Activated CD8-positive, alpha-beta T cell treated with anti-CD3 and anti-CD28 coated beads, Interleukin-2, amount 10 ng/mL, durations not matched to agents 7 days and 5 days (primary cell): ENCODE measurements around the gene RSPH1. TPM values are rescaled to one million over a fixed set of nuclear protein-coding genes. Genes with fewer than 3 reads are reported as not detected.
A peak's percentile ranks its signal among the peaks of the same experiment; 100 is the strongest.

Experiments used
- ATAC-seq: fragments of 150-1000 bp; cut with Tn5 transposase; one replicate; pipeline ENCODE4 v1.10.0; 2021; ENCODE audit warnings: moderate library complexity
- CTCF ChIA-PET: fragments of 350-600 bp; sonication (Branson Sonifier 250); formaldehyde crosslinking; loops from one replicate; lab custom pipeline; 2021; ENCODE audit warnings: antibody characterized with exemption; lab: Charles Lee
- POLR2A ChIA-PET: fragments of 350-600 bp; sonication (Branson Sonifier 250); formaldehyde crosslinking; loops from one replicate; lab custom pipeline; 2021; ENCODE audit warnings: antibody characterized with exemption; lab: Charles Lee
- DNase-seq: peaks from one replicate; pipeline ENCODE4 v3.0.0-alpha.2; 2020
- H3K27ac Mint-ChIP-seq: one replicate; pipeline ENCODE4 v1.8.0; 2021; ENCODE audit warnings: mild to moderate bottlenecking, mixed read lengths
- H3K27me3 Mint-ChIP-seq: one replicate; pipeline ENCODE4 v1.8.0; 2021; ENCODE audit warnings: low read depth, mixed read lengths
- H3K36me3 Mint-ChIP-seq: one replicate; pipeline ENCODE4 v1.8.0; 2021; ENCODE audit warnings: low read depth, mixed read lengths
- H3K4me1 Mint-ChIP-seq: one replicate; pipeline ENCODE4 v1.8.0; 2021; ENCODE audit warnings: low read depth, mixed read lengths
- H3K4me3 Mint-ChIP-seq: one replicate; pipeline ENCODE4 v1.8.0; 2021; ENCODE audit warnings: mild to moderate bottlenecking, mixed read lengths
- H3K9me3 Mint-ChIP-seq: one replicate; pipeline ENCODE4 v1.8.0; 2022; ENCODE audit warnings: mixed read lengths; ENCODE audit not compliant: insufficient read depth
- total RNA-seq, 2 experiments: library from RNA; stranded (reverse); gene quantifications; one replicate each; pipeline ENCODE4 v1.2.3, GENCODE V29; 2021

The RSPH1 gene
- total RNA-seq, 2 experiments from 2014 or later = not detected

DNA sequence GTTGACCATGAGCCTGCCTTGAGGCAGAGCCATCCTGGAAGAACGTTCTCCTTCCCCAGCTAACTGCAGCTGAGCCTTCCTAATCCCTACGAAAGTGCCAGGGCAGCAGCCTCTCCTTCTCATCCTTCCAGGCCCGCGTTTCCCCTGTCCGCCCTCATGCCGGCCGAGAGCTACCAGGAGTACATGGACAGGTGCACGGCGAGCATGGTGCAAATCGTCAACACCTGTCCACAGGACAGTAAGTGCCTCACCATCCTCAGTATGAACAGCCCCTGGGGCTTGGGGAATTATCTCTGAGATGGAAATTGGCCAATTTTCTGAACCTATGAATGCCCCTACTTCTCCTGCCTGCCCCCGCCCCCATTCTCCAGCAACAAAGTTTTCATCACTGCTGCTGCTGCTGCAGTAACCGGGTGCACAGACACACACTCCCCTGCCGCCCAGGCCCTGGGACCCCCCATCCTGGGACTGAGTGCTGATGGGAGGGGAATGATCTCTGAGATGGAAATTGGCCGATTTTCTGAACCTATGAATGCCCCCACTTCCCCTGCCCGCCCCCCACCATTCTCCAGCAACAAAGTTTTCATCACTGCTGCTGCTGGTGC, 52.7 kb downstream of the RSPH1 start:
- ATAC-seq (no peak), DNase-seq (no peak)
- no peaks in the 10 kb centered on the region for H3K9me3 Mint-ChIP-seq
- H3K27ac Mint-ChIP-seq = peak overlapping the region; percentile 56
- CTCF ChIA-PET = no interaction called here
- peaks cover 95% of the 10 kb centered on the region for H3K36me3 Mint-ChIP-seq
- POLR2A ChIA-PET = interaction anchor here (0.6 to 1.4 kb wide), 2 partner anchors 17 to 50 kb away, joined by 3 to 4 read pairs; no protein-coding TSS in a partner anchor
- no peak overlapping the region for H3K4me3 Mint-ChIP-seq
- no peaks in the 10 kb centered on the region for H3K27me3 Mint-ChIP-seq
- peaks cover 55% of the 10 kb centered on the region for H3K4me1 Mint-ChIP-seq

- peaks cover 46% of the 10 kb centered on the region for H3K4me1 Mint-ChIP-seq
- POLR2A ChIA-PET = interaction anchor here (1.0 to 1.7 kb wide), 3 partner anchors 16 to 38 kb away, joined by 3 to 5 read pairs (median 4); partner anchors contain the start of gene UBASH3A
These were observed 54.1 kb downstream of the RSPH1 start for GRCh38 chr21:42441963-42442362.

GRCh38 chr21:42440187-42440792, 55.7 kb downstream of the RSPH1 start:
- no peaks in the 10 kb centered on the region for H3K9me3 Mint-ChIP-seq
- peak overlapping the region; percentile 62 for H3K27ac Mint-ChIP-seq
- DNase-seq (no peak), ATAC-seq (no peak)
- ChIA-PET CTCF (interaction anchor here (1.0 to 1.3 kb wide), 2 partner anchors 37 to 102 kb away, joined by 3 read pairs; partner anchors contain the start of gene UBASH3A), POLR2A (interaction anchor here (1.7 kb wide), 1 partner anchor 36 kb away, joined by 4 read pairs; the partner anchor contains the start of gene UBASH3A)
- H3K4me3 Mint-ChIP-seq = no peak overlapping the region
- peaks cover 47% of the 10 kb centered on the region for H3K4me1 Mint-ChIP-seq
- H3K36me3 Mint-ChIP-seq = peaks cover 94% of the 10 kb centered on the region
- H3K27me3 Mint-ChIP-seq = no peaks in the 10 kb centered on the region

More at GRCh38 chr21:42441963-42442362, 54.1 kb downstream of the RSPH1 start:
- CTCF ChIA-PET = interaction anchor here (1.0 to 1.2 kb wide), 3 partner anchors 104 to 183 kb away, joined by 3 to 4 read pairs (median 3); no protein-coding TSS in a partner anchor
- Mint-ChIP-seq H3K27me3 (no peaks in the 10 kb centered on the region), H3K4me3 (no peak overlapping the region), H3K36me3 (peaks cover 95% of the 10 kb centered on the region), H3K27ac (no peak overlapping the region), H3K9me3 (no peaks in the 10 kb centered on the region)
- DNase-seq (no peak), ATAC-seq (no peak)

DNA sequence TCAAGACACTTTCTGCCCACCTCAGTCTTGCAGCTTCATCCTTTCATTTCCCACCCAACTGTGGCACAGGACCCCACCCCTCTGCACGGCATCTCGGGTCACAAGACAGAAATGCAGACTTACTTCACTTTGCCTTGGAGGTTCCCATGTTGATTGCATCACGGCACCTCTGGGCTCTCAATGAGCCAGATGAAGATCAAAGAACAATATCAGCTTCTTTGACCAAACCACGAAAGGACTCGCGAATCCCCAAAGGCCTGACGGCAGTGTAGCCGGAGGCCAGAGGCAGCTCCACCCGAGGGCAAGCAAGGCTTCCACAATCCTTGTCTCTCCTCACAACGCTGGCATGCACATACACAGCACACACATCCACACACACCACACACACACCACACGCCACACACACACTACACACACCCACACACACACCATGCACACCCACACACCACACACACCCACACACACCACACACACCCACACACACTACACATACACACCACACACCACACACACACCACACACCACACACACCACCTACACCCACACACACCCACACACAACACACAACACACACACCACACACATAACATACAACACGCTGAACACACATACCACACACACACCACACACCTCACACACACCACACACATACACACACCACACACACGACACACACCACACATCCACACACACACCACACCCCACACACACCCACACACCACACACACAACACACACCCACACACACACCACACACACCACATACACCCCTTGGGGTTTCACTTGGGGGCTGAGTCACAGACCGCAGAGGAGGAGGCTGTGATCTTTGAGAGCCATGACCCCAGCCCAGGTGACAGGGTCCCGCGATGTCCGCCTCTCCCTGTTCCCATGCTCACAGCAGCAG, 56.5 kb downstream of the RSPH1 start:
- Mint-ChIP-seq H3K4me1 (peaks cover 51% of the 10 kb centered on the region), H3K36me3 (peaks cover 94% of the 10 kb centered on the region), H3K9me3 (no peaks in the 10 kb centered on the region), H3K4me3 (no peak overlapping the region), H3K27ac (peak overlapping the region; percentile 62), H3K27me3 (no peaks in the 10 kb centered on the region)
- ATAC-seq (peak; percentile 37), DNase-seq (no peak)
- ChIA-PET CTCF (interaction anchor here (1.2 to 1.3 kb wide), 2 partner anchors 18 to 101 kb away, joined by 3 read pairs; no protein-coding TSS in a partner anchor), POLR2A (interaction anchor here (1.6 kb wide), 1 partner anchor 35 kb away, joined by 6 read pairs; the partner anchor contains the start of gene UBASH3A)

GRCh38 chr21:42438316-42439205, 57.5 kb downstream of the RSPH1 start:
- Mint-ChIP-seq H3K36me3 (peaks cover 97% of the 10 kb centered on the region), H3K27ac (peak overlapping the region; percentile 23), H3K4me3 (no peak overlapping the region), H3K4me1 (peaks cover 59% of the 10 kb centered on the region), H3K9me3 (no peaks in the 10 kb centered on the region), H3K27me3 (no peaks in the 10 kb centered on the region)
- ATAC-seq (no peak), DNase-seq (no peak)
- ChIA-PET POLR2A (interaction anchor here (1.6 kb wide), 1 partner anchor 34 kb away, joined by 6 read pairs; the partner anchor contains the start of gene UBASH3A), CTCF (interaction anchor here (1.0 to 1.3 kb wide), 3 partner anchors 17 to 180 kb away, joined by 3 read pairs; no protein-coding TSS in a partner anchor)

DNA sequence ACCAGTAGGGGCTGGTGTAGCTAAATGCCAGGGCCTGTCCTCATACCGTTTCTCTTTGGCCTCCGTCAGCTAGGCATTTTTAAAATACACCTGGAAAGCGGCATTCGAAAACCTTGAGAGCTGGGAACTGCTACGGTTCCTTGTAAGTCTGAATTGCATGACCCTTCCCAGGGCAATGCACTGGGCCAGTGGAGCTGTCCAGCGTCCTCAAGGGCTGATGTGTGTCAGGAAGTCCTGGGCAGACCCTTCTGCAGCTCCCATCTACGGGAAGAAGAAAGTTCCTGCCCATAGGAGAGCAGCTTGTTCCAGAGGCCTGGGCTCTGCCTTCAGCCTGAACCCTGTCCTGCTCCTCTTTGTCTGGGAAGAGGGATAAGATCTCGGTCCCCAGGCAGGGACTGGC, 58.2 kb downstream of the RSPH1 start:
- H3K27ac Mint-ChIP-seq = no peak overlapping the region
- DNase-seq = no peak
- H3K9me3 Mint-ChIP-seq = no peaks in the 10 kb centered on the region
- peaks cover 97% of the 10 kb centered on the region for H3K36me3 Mint-ChIP-seq
- no peak overlapping the region for H3K4me3 Mint-ChIP-seq
- H3K27me3 Mint-ChIP-seq = no peaks in the 10 kb centered on the region
- ChIA-PET CTCF (interaction anchor here (0.6 to 1.0 kb wide), 3 partner anchors 11 to 179 kb away, joined by 3 read pairs; no protein-coding TSS in a partner anchor), POLR2A (interaction anchor here (1.6 kb wide), 1 partner anchor 33 kb away, joined by 6 read pairs; the partner anchor contains the start of gene UBASH3A)
- H3K4me1 Mint-ChIP-seq = peaks cover 64% of the 10 kb centered on the region
- ATAC-seq = no peak

DNA sequence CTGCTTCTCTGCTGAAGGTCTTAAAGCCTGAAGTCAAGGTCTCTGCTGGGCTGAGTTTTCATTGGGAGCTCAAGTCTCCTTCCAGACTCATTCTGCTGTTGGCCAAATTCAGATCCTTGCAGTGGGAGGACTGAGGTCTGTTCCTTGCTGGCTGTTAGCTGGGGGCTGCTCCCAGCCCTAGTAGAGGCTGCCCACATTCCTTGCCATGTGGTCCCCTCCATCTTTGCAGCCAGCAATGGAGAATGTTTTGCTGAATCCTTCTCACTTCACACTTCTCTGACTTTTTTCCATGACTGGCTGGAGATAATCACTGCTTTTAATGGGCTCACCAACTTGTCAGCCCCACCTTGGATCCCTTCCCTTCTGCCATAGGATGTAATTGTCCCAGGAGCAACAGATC, 59.1 kb downstream of the RSPH1 start:
- H3K4me1 Mint-ChIP-seq = peaks cover 71% of the 10 kb centered on the region
- no peak overlapping the region for H3K4me3 Mint-ChIP-seq
- no peaks in the 10 kb centered on the region for H3K27me3 Mint-ChIP-seq
- H3K27ac Mint-ChIP-seq = peak overlapping the region; percentile 3
- H3K9me3 Mint-ChIP-seq = peaks cover 6% of the 10 kb centered on the region
- POLR2A ChIA-PET = interaction anchor here (1.2 to 1.4 kb wide), 2 partner anchors 14 to 33 kb away, joined by 3 to 6 read pairs; partner anchors contain the start of gene UBASH3A
- peaks cover 97% of the 10 kb centered on the region for H3K36me3 Mint-ChIP-seq
- DNase-seq = no peak
- ATAC-seq = no peak
- CTCF ChIA-PET = interaction anchor here (1.0 kb wide), 2 partner anchors 10 to 33 kb away, joined by 3 read pairs; partner anchors contain the start of gene UBASH3A

DNA sequence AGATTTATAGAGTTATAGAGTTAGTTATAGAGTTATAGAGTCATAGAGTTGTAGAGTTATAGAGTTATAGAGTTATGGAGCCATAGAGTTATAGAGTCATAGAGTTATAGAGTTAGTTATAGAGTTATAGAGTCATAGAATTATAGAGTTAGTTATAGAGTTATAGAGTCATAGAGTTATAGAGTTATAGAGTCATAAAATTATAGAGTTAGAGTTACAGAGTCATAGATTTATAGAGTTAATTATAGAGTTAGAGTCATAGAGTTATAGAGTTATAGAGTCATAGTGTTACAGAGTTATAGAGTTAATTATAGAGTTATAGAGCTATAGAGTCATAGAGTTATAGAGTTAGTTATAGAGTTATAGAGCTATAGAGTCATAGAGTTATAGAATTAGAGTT, 60.2 kb downstream of the RSPH1 start:
- H3K4me1 Mint-ChIP-seq = peaks cover 71% of the 10 kb centered on the region
- H3K36me3 Mint-ChIP-seq = peaks cover 99% of the 10 kb centered on the region
- no peak overlapping the region for H3K27ac Mint-ChIP-seq
- ChIA-PET CTCF (no interaction called here), POLR2A (interaction anchor here (1.0 to 1.4 kb wide), 3 partner anchors 13 to 32 kb away, joined by 3 to 6 read pairs (median 3); partner anchors contain the start of gene UBASH3A)
- peaks cover 6% of the 10 kb centered on the region for H3K9me3 Mint-ChIP-seq
- ATAC-seq = no peak
- no peak for DNase-seq
- H3K4me3 Mint-ChIP-seq = no peak overlapping the region
- no peaks in the 10 kb centered on the region for H3K27me3 Mint-ChIP-seq

DNA sequence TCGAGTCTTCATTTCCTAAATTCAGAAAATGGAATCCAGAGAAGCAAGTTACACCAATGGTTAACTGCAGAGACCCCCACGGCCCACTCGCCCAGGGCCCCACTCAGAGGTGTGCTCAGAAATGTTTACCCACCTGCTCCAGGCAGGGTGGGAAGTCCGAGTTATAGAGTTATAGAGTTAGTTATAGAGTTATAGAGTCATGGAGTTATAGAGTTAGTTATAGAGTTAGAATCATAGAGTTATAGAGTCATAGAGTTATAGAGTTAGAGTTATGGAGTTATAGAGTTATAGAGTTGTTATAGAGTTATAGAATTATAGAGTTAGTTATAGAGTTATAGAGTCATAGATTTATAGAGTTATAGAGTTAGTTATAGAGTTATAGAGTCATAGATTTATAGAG, 60.6 kb downstream of the RSPH1 start:
- ATAC-seq (no peak), DNase-seq (no peak)
- Mint-ChIP-seq H3K27me3 (no peaks in the 10 kb centered on the region), H3K36me3 (peaks cover 99% of the 10 kb centered on the region), H3K9me3 (peaks cover 6% of the 10 kb centered on the region), H3K4me3 (no peak overlapping the region), H3K4me1 (peaks cover 69% of the 10 kb centered on the region), H3K27ac (peak overlapping the region; percentile 71)
- ChIA-PET CTCF (interaction anchor here (1.0 kb wide), 1 partner anchor 14 kb away, joined by 3 read pairs; no protein-coding TSS in a partner anchor), POLR2A (interaction anchor here (1.0 kb wide), 2 partner anchors 12 to 19 kb away, joined by 3 to 4 read pairs; no protein-coding TSS in a partner anchor)

GRCh38 chr21:42434884-42435283, 61.1 kb downstream of the RSPH1 start:
- H3K27me3 Mint-ChIP-seq = no peaks in the 10 kb centered on the region
- POLR2A ChIA-PET = interaction anchor here (1.0 kb wide), 1 partner anchor 12 kb away, joined by 4 read pairs; no protein-coding TSS in a partner anchor
- CTCF ChIA-PET = interaction anchor here (1.0 to 1.5 kb wide), 2 partner anchors 10 to 13 kb away, joined by 3 read pairs; no protein-coding TSS in a partner anchor
- H3K4me1 Mint-ChIP-seq = peaks cover 63% of the 10 kb centered on the region
- ATAC-seq (no peak), DNase-seq (no peak)
- no peak overlapping the region for H3K4me3 Mint-ChIP-seq
- H3K36me3 Mint-ChIP-seq = peaks cover 99% of the 10 kb centered on the region
- H3K9me3 Mint-ChIP-seq = peaks cover 6% of the 10 kb centered on the region
- peak overlapping the region; percentile 71 for H3K27ac Mint-ChIP-seq
